G401.6 (cell line): ENCODE measurements around the gene HLA-DRA.

Experiments
- FAIRE-seq: peaks from 2 replicates; lab custom pipeline; 2012; peaks lifted over from hg19 to GRCh38; lab: Jason Lieb, UNC

Gene HLA-DRA

DNA sequence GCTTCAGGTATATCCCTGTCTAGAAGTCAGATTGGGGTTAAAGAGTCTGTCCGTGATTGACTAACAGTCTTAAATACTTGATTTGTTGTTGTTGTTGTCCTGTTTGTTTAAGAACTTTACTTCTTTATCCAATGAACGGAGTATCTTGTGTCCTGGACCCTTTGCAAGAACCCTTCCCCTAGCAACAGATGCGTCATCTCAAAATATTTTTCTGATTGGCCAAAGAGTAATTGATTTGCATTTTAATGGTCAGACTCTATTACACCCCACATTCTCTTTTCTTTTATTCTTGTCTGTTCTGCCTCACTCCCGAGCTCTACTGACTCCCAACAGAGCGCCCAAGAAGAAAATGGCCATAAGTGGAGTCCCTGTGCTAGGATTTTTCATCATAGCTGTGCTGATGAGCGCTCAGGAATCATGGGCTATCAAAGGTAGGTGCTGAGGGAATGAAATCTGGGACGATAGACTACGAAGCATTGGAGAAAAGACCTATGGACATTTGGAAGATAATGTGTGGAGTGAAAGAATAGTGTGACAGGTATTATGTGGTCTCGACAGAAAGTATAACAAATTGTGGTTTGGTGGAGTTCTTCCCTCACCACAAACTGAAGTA, at the start of gene HLA-DRA:
Gene HLA-DRA, plus strand, starts transcription at position 286 of the 613 bp plus-strand sequence. Its CDS starts 64 bp downstream, at position 350.
- FAIRE-seq: peak; percentile 33

DNA sequence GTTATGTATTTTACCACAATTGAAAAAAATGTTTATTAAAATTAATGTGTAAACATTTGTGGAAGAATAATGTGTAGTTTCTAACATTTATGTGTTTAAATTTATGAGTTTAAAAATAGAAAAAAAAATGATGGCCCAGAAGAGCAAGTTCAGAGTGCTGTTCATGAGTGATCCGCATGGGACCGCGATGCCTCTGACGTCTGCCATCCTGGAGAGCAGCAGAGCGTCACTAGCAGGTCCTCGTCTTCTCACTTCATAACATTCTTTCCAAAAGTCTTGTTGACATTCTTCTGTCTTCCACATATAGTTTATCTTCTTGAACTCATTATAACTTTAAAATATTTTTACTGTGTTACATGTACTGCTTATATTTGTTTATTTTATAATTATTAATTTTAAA, 48.2 kb upstream of the HLA-DRA start:
- FAIRE-seq: no peak

DNA sequence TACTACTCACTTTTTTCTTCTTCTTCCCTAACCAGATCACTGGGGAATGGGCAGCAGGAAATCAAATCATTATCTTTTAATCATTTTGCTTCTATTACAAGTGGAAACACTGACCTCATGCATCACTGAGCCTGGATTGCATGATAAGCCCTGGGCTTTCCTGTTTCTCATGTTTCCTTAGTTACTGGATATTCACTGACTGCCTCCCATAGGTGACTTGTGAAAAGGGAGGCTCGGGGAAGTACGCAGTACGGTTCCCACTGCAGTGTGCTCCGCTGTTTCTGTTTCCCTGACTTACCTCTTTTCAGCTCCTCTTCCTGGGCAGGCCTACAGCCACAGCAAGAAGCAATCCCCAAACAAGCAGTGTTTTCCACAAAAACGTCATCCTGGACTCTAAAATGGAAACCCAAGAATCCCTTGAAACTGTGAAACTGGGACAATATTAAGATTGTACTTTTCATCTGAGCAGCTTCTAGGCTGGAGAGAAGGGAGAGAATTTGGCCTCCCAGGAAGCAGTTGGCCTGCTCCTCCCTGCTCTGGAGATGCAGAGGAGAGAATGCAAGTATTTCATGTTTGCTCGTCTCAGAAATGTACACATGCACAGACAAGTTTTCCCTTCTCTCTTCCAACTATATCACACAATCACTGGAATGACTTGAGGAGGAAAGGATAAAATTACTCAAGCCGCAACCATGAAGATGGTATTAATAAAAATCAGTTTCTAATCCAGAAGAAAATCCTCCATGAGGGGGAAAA, 45.8 kb upstream of the HLA-DRA start:
- FAIRE-seq: no peak

GRCh38 chr6:32396028-32396427, 43.7 kb upstream of the HLA-DRA start:
- FAIRE-seq: no peak

DNA sequence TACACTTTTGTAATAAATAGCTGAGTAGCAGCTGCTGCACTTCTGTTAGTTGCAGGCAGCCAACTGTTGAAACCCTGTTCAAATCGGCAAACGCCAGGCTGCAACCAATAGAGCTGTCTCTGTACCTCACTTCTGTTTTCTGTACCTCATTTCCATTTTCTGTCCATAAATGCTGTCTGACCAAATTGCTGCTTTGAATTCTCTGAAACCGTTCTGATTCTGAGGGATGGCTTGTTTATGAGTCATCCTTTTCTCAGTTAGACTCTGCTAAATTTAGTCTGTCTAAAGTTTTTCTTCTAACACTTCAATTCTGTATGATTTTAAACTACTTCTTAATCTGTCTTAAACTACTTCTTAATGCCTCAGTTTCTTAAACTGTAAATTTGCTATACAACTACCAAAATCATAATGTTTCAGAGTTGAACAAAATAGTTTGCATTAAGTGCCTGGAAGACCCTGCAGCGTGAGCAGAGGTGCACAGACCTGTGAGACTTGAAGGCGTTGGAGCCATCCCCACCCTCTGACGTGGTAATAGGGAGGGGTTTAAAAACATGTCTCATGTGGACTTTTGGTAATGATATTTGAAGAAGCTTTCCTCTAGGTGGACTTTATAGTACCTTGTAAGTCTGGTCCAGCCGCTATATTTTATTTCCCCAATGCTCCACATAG, 42.3 kb upstream of the HLA-DRA start:
- FAIRE-seq: no peak

GRCh38 chr6:32401284-32401963, 38.3 kb upstream of the HLA-DRA start:
- FAIRE-seq: no peak

DNA sequence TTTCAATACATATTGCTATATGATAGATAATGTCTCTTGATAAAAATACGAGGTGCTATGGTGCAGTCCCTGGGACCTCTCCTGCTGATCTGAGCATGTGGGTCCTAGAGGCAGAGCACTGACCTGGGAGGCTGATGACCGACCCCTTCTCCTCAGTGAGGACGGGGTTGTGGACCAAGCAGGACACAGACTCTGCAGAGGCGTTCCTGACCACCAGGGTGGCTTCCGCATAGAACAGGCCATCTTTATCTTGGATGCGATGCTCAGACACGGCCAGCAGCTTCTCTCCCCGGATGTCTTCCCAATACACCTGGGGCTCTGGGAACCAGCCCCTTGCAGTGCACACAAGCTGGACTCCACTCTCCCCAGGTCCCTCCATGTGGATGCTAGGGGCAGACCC, 36.9 kb upstream of the HLA-DRA start:
- no peak for FAIRE-seq

DNA sequence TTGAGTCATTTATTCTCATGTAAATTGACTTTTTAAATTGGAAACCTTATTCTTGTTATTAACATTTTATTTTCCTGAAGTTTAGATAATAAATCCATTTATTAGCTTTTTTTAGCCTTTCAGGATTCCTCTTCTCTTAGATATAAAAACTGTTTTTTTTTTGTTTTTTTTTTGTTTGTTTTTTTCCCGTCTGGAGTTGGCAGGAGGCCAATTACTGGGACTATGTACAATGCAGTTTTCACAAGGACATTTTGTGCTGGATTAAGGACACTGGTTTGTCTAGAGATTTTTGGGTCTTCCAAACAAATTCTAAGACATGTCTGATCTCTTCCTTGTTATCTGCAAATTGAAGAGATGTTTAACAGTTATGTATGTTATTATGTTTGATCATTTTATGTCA, 34.0 kb upstream of the HLA-DRA start:
- no peak for FAIRE-seq

DNA sequence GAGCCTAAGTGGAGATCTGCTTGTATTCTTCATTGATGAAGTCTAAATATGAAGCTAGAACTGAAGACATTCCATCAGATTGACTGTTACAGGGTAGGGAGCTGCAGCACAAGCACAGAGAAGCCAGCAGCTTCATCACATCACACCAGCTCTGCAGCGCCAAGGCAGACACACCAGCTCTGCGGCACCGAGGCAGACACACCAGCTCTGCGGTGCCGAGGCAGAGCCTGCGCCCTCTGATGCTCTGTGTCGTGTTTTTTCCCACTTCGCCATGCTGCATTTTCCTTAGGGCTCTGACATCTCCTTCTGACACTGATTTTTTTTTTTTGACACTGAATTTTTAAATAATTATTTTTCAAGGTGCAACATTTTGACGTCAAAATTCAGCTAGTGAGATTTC, 33.5 kb upstream of the HLA-DRA start:
- FAIRE-seq: no peak

- no peak for FAIRE-seq
These were observed 32.8 kb upstream of the HLA-DRA start, which contains the start of gene BTNL2 for GRCh38 chr6:32406857-32407256. Gene BTNL2 (minus strand): TSS chr6:32407181. CDS start chr6:32407123, 58 bp downstream.

- no peak for FAIRE-seq
These were observed 28.8 kb upstream of the HLA-DRA start for GRCh38 chr6:32410906-32411305.

GRCh38 chr6:32411566-32412327, 27.9 kb upstream of the HLA-DRA start:
- no peak for FAIRE-seq

DNA sequence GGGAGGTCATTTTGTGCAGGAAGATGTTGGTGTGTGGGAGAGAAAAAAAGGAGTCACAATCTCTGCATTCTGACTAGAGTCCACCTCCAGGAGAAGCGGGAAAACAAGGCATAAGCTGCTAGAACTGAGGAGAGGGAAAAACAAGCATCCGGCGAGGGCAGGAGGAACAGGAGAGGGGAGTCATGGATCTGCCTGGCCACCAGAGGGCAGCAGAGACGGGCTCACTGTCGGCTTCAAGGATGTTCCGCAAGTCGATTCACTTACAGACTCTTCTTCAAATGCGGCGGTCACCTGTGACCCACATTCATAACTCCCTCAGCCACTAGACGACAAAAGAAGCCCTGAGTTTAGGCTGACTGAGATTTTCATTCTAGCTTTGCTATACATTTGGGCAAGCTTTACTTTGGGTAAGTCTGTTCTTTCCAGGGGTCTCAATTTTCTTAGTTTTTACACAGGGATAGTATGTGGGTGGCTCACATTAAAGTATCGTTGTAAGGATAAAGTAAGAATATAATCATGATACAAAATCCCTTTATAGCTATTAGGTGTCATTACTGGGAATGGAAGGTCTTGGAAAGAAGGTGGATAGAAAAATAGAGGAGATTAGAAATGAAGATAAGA, 26.1 kb upstream of the HLA-DRA start:
- no peak for FAIRE-seq

GRCh38 chr6:32415521-32416019, 24.1 kb upstream of the HLA-DRA start:
- FAIRE-seq: peak; percentile 77

- FAIRE-seq: no peak
These were observed 23.7 kb upstream of the HLA-DRA start for GRCh38 chr6:32416036-32416435.

DNA sequence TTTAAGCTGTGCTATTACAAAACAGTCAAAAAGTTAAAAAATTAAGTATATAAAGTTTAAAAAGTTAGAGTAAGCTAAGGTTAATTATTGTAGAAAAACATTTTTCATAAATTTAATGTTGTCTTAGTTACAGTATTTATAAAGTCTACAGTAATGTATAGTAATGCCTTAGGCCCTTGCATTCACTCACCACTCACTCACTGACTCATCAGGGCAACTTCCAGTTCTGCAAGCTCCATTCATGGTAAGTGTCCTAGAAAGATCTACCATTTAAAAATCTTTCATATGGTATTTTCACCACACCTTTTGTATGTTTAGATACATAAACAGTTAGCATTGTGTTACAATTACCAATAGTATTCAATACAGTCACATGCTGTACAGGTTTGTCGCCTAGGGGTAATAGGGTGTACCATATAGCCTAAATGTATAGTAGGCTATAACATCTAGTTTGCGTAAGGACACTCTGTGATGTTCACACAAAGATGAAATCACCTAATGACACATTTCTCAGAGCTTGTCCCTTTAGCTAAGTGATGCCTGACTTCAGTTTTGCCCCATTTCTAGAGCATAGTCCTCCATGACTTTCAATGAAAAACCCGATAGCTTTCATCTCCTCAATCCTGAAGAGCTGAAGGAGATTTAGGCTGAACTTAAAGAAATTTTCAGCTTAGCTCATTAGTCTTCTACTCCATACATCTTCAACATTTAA, 14.9 kb upstream of the HLA-DRA start:
- no peak for FAIRE-seq

DNA sequence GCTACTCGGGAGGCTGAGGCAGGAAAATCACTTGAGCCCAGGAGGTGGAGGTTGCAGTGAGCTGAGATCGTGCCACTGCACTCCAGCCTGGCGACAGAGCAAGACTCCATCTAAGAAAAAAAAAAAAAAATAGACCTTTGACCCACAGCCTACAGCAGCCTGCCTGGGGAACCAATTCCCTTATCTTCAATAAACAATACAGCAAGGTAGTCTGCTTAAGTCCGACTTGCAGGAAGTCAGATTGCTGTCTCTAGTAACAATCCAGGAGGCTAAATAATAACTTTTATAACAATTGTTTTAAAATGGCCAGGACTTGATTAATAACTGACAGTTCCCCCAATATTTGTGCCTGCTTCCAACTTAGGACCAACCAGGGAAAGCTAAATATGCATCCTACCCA, 13.3 kb upstream of the HLA-DRA start:
- FAIRE-seq: no peak

DNA sequence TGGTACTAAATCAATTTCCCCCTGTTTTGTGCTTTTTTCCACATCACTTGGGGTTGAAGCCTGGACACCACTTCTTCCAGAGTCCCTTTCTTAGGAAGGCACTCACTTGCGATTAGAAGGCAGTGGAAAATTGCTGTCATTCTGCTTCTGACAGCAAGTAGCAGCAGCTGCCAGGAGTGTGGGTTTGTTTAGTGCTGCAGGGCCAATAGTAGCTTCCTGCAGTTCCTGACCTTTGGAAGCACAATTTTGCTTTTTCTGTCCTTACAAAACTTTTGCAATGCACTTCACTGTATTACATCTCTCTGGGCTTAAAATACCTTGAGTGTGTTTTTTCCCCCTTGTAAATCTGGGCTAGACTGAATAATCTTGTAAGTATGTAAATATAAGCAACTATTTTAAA, 12.5 kb upstream of the HLA-DRA start:
- FAIRE-seq: no peak

DNA sequence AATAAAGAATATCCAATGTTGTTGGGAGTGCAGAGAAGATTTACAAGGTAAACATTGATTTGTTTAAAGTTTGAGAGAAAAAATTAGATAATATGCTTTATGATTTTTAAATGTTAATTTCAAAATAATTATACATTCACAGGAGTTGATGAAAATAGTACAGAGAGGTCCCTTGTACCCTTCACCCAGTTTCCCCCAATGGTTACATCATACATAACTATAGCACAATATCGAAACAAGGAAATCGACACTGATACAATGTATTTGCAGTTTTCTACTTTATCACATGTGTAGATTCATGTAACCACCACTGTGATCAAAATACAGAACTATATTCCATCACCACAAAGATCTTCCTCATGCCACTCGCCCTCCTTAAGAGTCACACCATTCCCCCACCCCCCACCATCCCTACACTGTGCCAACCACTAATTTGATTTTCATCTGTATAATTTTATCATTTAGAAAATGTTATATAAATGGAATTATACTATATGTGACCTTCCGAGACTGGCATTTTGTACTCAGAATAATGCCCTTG, 11.7 kb upstream of the HLA-DRA start:
- FAIRE-seq: no peak

DNA sequence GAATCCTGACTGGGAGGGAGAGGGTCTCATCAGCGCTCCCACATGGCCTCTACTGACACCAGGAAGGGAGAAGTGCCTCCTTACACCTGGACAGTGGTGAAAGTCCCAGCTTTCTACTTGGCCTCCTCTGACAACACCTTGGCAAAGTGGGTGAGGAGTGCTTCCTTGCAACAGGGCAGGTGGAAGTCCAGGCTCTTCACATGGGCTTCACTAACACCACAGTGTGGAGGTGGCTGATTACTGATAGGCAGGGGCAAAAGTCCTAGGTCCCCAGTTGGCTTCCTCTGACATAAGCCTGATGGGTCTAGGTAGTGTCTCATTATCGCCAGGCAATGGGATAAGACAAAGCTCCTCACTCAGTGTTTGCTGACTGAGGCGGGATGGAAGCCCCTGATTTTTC, 9.5 kb upstream of the HLA-DRA start:
- FAIRE-seq: no peak
